Measurements from ENCODE around the gene OR2AT4. TPM values are rescaled to one million over a fixed set of nuclear protein-coding genes. Genes with fewer than 3 reads are reported as not detected.

Gene OR2AT4
- total and polyA plus RNA-seq, 2 of the 8 experiments (the other 6 are each of a cell fraction or from before 2014, with no cell fraction given), result not detected

DNA sequence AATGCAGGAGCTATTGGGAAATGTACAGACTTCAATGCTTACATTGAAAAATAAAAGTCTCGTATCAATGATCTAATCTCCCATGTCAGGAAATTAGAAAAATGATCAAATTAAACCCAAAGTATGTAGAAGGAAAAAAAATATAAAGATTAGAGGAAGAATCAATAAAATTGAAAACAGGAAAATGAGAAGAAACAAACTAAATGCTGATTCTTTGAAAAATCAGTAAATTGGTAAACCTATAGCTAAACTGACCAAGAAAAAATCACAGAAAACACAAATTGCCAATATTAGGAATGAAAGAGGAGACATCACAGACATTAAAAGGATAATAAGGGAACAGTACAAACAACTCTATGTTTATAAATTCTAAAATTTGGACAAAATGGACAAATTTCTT lies 11.8 kb downstream of the OR2AT4 start:
- no peak overlapping the region for H2BK120ac ChIP-seq (replicated peaks; ENCODE audit: low read depth, low read length)
- DNase-seq (ENCODE audit: low read depth in 1 of 2, low spot score in 2 of 2) (no peak), FAIRE-seq (no peak)
- no peak overlapping the region for H4K91ac ChIP-seq (replicated peaks; ENCODE audit: insufficient read length, low read length)
- H3K79me1 ChIP-seq (ENCODE audit: low read depth, low read length), result no peaks in the 10 kb centered on the region
- H2BK5ac ChIP-seq (ENCODE audit: low read depth, low read length), result no peak overlapping the region
- no peak overlapping the region for H4K5ac ChIP-seq (ENCODE audit: insufficient read length, low read depth, low read length)
- no peak overlapping the region for H3K4ac ChIP-seq (replicated peaks; ENCODE audit: insufficient read length, low read depth, low read length)
- H3K4me3 ChIP-seq (ENCODE audit: extremely low read depth in 1 of 4, insufficient read depth in 2 of 4, low read depth in 3 of 4, low read length in 4 of 4), result no peak overlapping the region
- H3K36me3 ChIP-seq (ENCODE audit: control insufficient read depth in 2 of 4, insufficient read depth in 4 of 4, low read length in 3 of 4), result no peaks in the 10 kb centered on the region
- H3K18ac ChIP-seq (ENCODE audit: extremely low read depth, low read length), result no peak overlapping the region
- no peak overlapping the region for H2BK12ac ChIP-seq (ENCODE audit: low read depth, low read length)
- no peak overlapping the region for H2AFZ ChIP-seq (ENCODE audit: low read length)
- H3K4me1 ChIP-seq (replicated peaks in 1 of 4; ENCODE audit: control insufficient read depth in 3 of 4, insufficient read depth in 4 of 4, low read length in 3 of 4), result no peaks in the 10 kb centered on the region
- no peak overlapping the region for H3K27ac ChIP-seq (ENCODE audit: low read depth, low read length)
- H2BK15ac ChIP-seq (ENCODE audit: low read length), result no peak overlapping the region
- 96% methylated on average over 1 of the region's 1 CpG; no CpG with 5 or more reads in 1 of the 2 experiments for WGBS, 2 experiments (ENCODE audit: extremely low coverage in 1 of 2, insufficient coverage in 1 of 2, insufficient read length in 1 of 2, insufficient replicate concordance in 2 of 2, low coverage in 1 of 2, low lambda C conversion rate in 2 of 2, missing lambda C conversion rate in 1 of 2)
- ChIA-PET CTCF (ENCODE audit: partially characterized antibody) (interaction anchor here (1.3 to 1.6 kb wide), 2 partner anchors 11 to 60 kb away, joined by 3 to 4 read pairs; no protein-coding TSS in a partner anchor), POLR2A (ENCODE audit: partially characterized antibody) (no interaction called here)
- no peak overlapping the region for H3K23ac ChIP-seq (ENCODE audit: insufficient read length)
- no peaks in the 10 kb centered on the region for H4K20me1 ChIP-seq (replicated peaks in 1 of 2; ENCODE audit: control insufficient read depth in 1 of 2, insufficient read depth in 2 of 2, low read length in 2 of 2)
- H3K79me2 ChIP-seq (ENCODE audit: control insufficient read depth in 1 of 2, insufficient read depth in 2 of 2, low read length in 2 of 2), result no peaks in the 10 kb centered on the region
- H2AK5ac ChIP-seq (ENCODE audit: low read depth, low read length), result no peak overlapping the region
- no peaks in the 10 kb centered on the region for H3K27me3 ChIP-seq (replicated peaks in 1 of 4; ENCODE audit: control insufficient read depth in 3 of 4, extremely low read depth in 1 of 4, insufficient read depth in 3 of 4, low read length in 3 of 4)
- H4K8ac ChIP-seq (ENCODE audit: extremely low read depth, insufficient read depth, low read length), result no peak overlapping the region
- no peak overlapping the region for H2BK20ac ChIP-seq (ENCODE audit: low read length)
- no peak overlapping the region for H3K4me2 ChIP-seq (ENCODE audit: insufficient read depth in 1 of 2, low read depth in 2 of 2, low read length in 2 of 2)
- no peak overlapping the region for H3K9ac ChIP-seq (replicated peaks in 1 of 4; ENCODE audit: extremely low read depth in 1 of 4, low read depth in 3 of 4, low read length in 3 of 4)
- no peaks in the 10 kb centered on the region for H3K23me2 ChIP-seq (ENCODE audit: low read depth, low read length)
- no peak overlapping the region for H3K56ac ChIP-seq (replicated peaks; ENCODE audit: insufficient read length, low read depth, low read length)
- no peaks in the 10 kb centered on the region for H3K9me3 ChIP-seq (ENCODE audit: insufficient read depth in 2 of 2, low read depth in 1 of 2, low read length in 1 of 2)
- no peak overlapping the region for H3K14ac ChIP-seq (ENCODE audit: insufficient read length)
- TF ChIP-seq POLR2AphosphoS5 (IDR thresholded peaks at IDR 0.05; ENCODE audit: low read depth, low read length) (no peak), SP2 (IDR thresholded peaks at IDR 0.05; ENCODE audit: low read length) (no peak), BCL11A (IDR thresholded peaks at IDR 0.05; ENCODE audit: low read depth in 2 of 2, low read length in 2 of 2) (no peak), RBBP5 (IDR thresholded peaks at IDR 0.05; ENCODE audit: borderline replicate concordance, low read depth, low read length) (no peak), SP4 (IDR thresholded peaks at IDR 0.05; ENCODE audit: low read length) (no peak)
- TF ChIP-seq, protein P1, sequence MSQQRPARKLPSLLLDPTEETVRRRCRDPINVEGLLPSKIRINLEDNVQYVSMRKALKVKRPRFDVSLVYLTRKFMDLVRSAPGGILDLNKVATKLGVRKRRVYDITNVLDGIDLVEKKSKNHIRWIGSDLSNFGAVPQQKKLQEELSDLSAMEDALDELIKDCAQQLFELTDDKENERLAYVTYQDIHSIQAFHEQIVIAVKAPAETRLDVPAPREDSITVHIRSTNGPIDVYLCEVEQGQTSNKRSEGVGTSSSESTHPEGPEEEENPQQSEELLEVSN (IDR thresholded peaks at IDR 0.05), result no peak
